ENCODE results near the gene ATE1. TPM values are rescaled to one million over a fixed set of nuclear protein-coding genes. Genes with fewer than 3 reads are reported as not detected.

ATE1 gene
- total RNA-seq, 1 donor from 2014 or later: 34.4 TPM

DNA sequence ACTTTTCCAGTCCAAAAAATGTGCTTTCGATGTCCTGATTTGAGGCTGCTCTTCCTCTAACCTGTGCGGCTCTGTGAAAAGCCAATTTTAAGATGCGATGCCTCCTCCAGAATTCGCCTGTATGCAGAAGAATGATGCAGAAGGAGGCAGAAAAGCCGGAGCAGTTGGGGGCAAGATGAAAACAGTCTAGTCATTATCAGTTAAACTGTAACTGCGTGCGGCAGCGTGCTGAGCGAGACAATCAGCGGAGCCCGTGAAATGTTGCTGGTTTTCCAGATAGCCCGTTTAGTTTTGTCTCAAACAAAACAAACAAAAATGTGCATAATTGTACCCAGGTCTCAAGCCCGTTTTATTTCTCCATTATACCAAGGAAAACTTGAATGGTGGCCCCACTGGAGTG, 192.6 kb downstream of the ATE1 start:
- Histone ChIP-seq H3K36me3 (no peaks in the 10 kb centered on the region), H3K9me3 (replicated peaks) (no peaks in the 10 kb centered on the region), H3K4me3 (peak overlapping the region; percentile 31), H3K27me3 (ENCODE audit: low read depth) (peaks cover 45% of the 10 kb centered on the region), H3K4me1 (peaks cover 19% of the 10 kb centered on the region), H3K27ac (replicated peaks) (no peak overlapping the region)
- intact Hi-C loops (cut with micrococcal nuclease): loop anchor here (5.0 kb wide), 1 partner anchor 793 kb away; no protein-coding TSS in a partner anchor
- no peak for TF ChIP-seq CTCF (IDR thresholded peaks at IDR 0.05; ENCODE audit: borderline replicate concordance)
- no peak for DNase-seq

DNA sequence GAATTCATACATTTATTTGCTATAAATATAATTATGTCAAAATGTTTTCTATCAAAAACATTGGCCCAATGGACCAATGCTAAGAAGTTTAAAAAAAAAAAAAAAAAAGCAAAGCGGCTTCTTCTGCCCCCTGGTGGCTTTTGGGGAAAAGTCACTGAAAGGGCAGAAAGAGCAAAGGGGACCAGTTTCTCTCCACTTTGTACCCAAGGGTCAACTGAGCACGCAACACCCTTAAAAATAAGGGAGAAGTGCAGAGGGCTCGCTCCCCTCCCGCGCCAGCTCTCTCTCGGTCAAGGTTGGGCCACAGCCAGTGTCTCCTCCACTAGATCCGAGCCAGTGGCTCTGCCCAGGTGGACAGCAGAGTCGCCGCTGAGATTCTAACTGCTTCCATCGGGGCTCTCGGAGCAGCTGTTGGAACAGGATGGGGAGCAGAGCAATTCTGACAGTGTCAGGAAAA, 193.2 kb downstream of the ATE1 start:
- intact Hi-C loops (cut with micrococcal nuclease): loop anchor here (5.0 kb wide), 1 partner anchor 792 kb away; no protein-coding TSS in a partner anchor
- DNase-seq: no peak
- H3K4me3 ChIP-seq: peak overlapping the region; percentile 31

DNA sequence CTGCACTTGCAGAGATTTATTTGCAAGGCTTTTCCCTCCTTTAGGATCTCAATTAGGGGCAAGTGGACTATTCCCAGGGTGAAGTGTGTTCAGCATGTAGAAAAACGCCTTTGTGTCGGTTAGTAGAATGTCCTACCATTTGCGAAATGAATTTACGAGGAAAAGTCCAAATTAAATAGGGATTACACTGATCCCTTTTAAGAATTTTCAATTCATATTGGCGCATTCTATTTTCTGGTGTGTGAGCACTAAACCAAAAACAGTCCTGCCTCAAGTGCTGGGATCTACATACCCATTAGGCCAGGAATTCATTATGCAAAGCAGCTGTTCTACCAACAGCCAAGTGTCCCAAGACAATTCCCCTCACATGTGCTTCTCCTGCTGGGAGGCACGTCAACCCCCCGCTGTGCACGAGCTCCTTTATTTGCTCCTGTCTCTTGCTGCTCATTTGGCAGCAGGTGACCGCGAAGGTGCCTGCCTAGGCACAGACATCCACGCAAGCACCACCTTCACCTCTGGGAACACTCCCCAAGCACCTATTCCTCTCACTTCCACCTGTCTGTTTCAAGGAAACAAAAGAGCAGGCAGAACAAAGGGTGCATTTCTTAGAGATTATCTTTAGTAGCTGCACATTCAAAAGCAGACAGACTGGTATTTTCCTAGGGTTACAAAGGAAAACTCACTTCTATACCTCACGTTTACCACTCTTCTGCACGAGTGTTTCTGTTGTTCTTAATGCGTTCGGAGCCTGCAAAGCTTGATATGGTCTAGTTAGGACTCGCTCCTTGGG, 195.0 kb downstream of the ATE1 start:
- intact Hi-C loops (cut with micrococcal nuclease): no loop called here
- H3K27me3 ChIP-seq (ENCODE audit: low read depth): peaks cover 53% of the 10 kb centered on the region
- no peak for DNase-seq
- TF ChIP-seq CTCF (IDR thresholded peaks at IDR 0.05; ENCODE audit: borderline replicate concordance): no peak
- no peaks in the 10 kb centered on the region for H3K9me3 ChIP-seq (replicated peaks)
- peaks cover 19% of the 10 kb centered on the region for H3K4me1 ChIP-seq
- H3K27ac ChIP-seq (replicated peaks): no peak overlapping the region
- no peaks in the 10 kb centered on the region for H3K36me3 ChIP-seq
- H3K4me3 ChIP-seq: no peak overlapping the region

More for the DNA sequence above, 193.2 kb downstream of the ATE1 start:
- Histone ChIP-seq H3K27me3 (ENCODE audit: low read depth) (peaks cover 45% of the 10 kb centered on the region), H3K4me1 (peaks cover 19% of the 10 kb centered on the region), H3K36me3 (no peaks in the 10 kb centered on the region), H3K9me3 (replicated peaks) (no peaks in the 10 kb centered on the region), H3K27ac (replicated peaks) (no peak overlapping the region)
- peak; percentile 76 for TF ChIP-seq CTCF (IDR thresholded peaks at IDR 0.05; ENCODE audit: borderline replicate concordance)

DNA sequence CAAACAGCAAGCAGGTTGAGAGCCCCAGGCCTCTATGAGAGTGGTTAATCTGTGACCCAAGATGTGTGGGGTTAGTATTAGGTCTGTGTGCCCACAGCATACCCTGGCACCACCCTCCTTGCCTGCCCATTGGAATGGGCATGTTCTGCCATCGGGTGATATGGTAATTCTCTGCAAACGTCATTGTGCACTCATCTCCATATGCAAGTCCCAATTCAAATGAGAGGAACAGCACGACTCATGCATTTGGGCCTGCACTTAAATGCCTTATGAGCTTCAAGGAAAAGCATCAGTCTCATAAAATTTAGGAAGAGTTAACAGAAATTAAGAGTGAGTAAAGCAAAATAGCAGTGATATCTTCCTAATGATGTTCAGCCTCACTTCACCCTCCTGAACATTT, 195.7 kb downstream of the ATE1 start:
- Histone ChIP-seq H3K27me3 (ENCODE audit: low read depth) (peaks cover 54% of the 10 kb centered on the region), H3K9me3 (replicated peaks) (no peaks in the 10 kb centered on the region), H3K27ac (replicated peaks) (no peak overlapping the region), H3K4me3 (no peak overlapping the region), H3K4me1 (peaks cover 16% of the 10 kb centered on the region), H3K36me3 (no peaks in the 10 kb centered on the region)
- no peak for DNase-seq
- TF ChIP-seq CTCF (IDR thresholded peaks at IDR 0.05; ENCODE audit: borderline replicate concordance): no peak
- intact Hi-C loops (cut with micrococcal nuclease): no loop called here

GRCh38 chr10:121724282-121724681, 203.5 kb downstream of the ATE1 start:
- no peak for TF ChIP-seq CTCF (IDR thresholded peaks at IDR 0.05; ENCODE audit: borderline replicate concordance)
- no peak for DNase-seq
- Histone ChIP-seq H3K27ac (replicated peaks) (no peak overlapping the region), H3K9me3 (replicated peaks) (no peaks in the 10 kb centered on the region), H3K4me1 (no peaks in the 10 kb centered on the region), H3K36me3 (no peaks in the 10 kb centered on the region), H3K4me3 (no peak overlapping the region), H3K27me3 (ENCODE audit: low read depth) (peaks cover 41% of the 10 kb centered on the region)
- intact Hi-C loops (cut with micrococcal nuclease): no loop called here

Measured in left ventricle myocardium inferior (tissue), 1 donor.